ENCODE results near the gene RPL7L1.

RPL7L1 gene

DNA sequence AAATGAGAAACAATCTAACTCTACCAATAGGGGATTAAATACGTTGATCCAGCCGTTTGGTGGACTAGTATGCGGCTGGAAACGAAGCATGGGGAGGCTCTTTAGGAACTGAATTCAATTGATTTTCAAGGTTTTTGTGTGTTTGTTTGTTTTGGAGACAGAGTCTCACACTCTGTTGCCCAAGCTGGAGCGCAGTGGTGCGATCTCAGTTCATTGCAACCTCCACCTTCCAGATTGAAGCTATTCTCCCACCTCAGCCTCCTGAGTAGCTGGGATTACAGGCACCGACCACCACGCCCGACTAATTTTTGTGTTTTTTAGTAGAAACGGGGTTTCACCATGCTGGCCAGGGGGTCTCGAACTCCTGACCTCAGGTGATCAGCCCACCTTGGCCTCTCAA lies 57.0 kb downstream of the RPL7L1 start:
- no peak for DNase-seq

DNA sequence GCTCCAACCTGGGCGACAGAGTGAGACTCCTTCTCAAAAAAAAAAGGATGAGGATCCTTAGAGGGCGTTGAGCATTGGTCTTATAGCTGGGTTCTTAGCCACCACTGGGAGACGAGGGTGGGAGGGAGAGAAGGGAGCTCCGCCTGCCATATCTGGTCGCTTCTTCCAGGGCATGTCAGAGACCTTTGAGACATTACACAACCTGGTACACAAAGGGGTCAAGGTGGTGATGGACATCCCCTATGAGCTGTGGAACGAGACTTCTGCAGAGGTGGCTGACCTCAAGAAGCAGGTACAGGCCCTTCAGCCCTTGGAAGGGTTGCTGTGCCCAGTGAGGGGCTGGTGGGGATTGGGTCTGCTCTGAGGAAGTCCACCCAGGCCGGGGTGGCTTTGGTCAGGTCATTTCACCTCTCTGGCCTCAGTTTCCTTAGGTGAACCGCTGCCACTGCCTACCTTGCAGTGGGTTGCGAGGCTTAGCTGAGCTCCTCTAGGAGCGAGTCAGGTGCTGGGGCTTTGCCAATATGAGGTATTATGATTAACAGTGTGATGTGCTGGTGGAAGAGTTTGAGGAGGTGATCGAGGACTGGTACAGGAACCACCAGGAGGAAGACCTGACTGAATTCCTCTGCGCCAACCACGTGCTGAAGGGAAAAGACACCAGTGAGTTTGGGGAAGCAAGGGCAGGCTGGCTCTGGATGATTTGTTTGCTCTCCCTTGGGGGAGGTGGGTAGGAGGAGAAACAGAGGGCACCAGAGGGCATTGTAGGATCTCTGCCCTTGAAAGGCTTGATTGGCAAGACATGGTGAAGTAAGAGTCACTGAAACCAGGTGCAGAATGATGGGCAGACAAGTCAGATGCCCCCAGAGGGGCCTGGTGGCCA lies 58.4 kb downstream of the RPL7L1 start:
- no peak for DNase-seq

DNA sequence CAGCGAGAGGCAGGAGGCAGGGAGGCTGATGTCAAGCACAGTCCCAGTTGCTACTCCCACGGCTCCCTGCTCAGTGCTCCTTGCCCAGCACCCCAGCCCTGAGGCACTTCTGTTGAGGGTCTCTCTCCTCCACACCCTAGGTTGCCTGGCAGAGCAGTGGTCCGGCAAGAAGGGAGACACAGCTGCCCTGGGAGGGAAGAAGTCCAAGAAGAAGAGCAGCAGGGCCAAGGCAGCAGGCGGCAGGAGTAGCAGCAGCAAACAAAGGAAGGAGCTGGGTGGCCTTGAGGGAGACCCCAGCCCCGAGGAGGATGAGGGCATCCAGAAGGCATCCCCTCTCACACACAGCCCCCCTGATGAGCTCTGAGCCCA lies 59.0 kb downstream of the RPL7L1 start:
- DNase-seq, result no peak

DNA sequence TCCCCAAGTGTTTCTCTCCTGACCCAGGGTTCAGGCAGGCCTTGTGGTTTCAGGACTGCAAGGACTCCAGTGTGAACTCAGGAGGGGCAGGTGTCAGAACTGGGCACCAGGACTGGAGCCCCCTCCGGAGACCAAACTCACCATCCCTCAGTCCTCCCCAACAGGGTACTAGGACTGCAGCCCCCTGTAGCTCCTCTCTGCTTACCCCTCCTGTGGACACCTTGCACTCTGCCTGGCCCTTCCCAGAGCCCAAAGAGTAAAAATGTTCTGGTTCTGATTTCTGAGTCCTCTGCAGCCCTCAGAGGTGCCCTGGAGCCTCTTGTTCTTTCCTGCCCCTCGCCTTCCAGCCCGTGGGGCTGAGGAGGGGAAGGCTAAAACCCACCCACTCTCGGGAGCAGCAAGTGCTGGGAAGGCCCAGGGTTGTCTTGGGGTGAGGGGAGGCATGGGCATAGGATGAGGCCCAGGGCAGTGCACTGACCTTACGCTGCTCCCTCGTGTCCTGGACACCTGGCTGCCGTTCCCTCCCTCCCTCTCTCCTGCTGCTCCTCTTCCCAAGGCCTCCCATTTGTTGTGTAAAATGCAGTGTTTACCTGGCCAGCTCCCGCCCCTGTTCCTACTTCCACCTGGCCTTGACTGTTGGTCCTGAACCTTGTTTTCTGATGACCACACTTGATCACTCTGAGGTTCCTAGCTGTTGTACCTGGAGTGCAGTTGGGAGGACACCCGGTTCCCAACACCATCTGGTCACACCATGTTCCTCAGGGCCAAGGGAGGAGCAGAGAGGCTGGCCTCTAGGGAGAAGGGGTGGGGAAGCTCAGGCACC lies 59.8 kb downstream of the RPL7L1 start:
- DNase-seq, result no peak
